Kidney glomerular epithelial cell (primary cell): ENCODE data around the gene VPS37D.
A peak's percentile ranks its signal among the peaks of the same experiment; 100 is the strongest.
"Not testable (repeated sequence)": the region's sequence is repeated elsewhere in the genome, so short reads cannot be mapped to it uniquely, and the experiment has no call there.

Source experiments
- DNase-seq: peaks from one replicate; lab custom pipeline; 2025; lab: John Stamatoyannopoulos, UW

Gene VPS37D

GRCh38 chr7:73667344-73668102 is at the start of gene VPS37D:
TSS of gene VPS37D (plus strand) at chr7:73667831. CDS start at chr7:73667959, 128 bp downstream.
- DNase-seq = peak; percentile 56

- DNase-seq = no peak
These were observed 49.1 kb upstream of the VPS37D start for GRCh38 chr7:73618538-73618937.

- DNase-seq = not testable (repeated sequence)
These were observed 48.2 kb upstream of the VPS37D start for GRCh38 chr7:73619394-73619793.

GRCh38 chr7:73621168-73622063 is 46.2 kb upstream of the VPS37D start:
- no peak for DNase-seq

GRCh38 chr7:73622527-73622908 is 45.1 kb upstream of the VPS37D start:
- no peak for DNase-seq

GRCh38 chr7:73622909-73623797 is 44.5 kb upstream of the VPS37D start:
- DNase-seq = no peak

GRCh38 chr7:73623798-73624668 is 43.6 kb upstream of the VPS37D start, which contains the start of gene MLXIPL:
TSS of gene MLXIPL (minus strand) at chr7:73624522. CDS start at chr7:73624492, 30 bp downstream.
- DNase-seq = no peak

- no peak for DNase-seq
These were observed 43.0 kb upstream of the VPS37D start for GRCh38 chr7:73624669-73625001.

- no peak for DNase-seq
These were observed 42.4 kb upstream of the VPS37D start for GRCh38 chr7:73625276-73625675.

- DNase-seq = no peak
These were observed 40.8 kb upstream of the VPS37D start for GRCh38 chr7:73626814-73627213.

- no peak for DNase-seq
These were observed 39.1 kb upstream of the VPS37D start for GRCh38 chr7:73628504-73628903.

GRCh38 chr7:73631558-73631957 is 36.1 kb upstream of the VPS37D start:
- DNase-seq = no peak

- DNase-seq = no peak
These were observed 34.3 kb upstream of the VPS37D start for GRCh38 chr7:73633323-73633722.

- DNase-seq = no peak
These were observed 33.8 kb upstream of the VPS37D start for GRCh38 chr7:73633844-73634243.

GRCh38 chr7:73635428-73636200 is 32.0 kb upstream of the VPS37D start:
- no peak for DNase-seq

GRCh38 chr7:73638911-73639310 is 28.7 kb upstream of the VPS37D start:
- no peak for DNase-seq

GRCh38 chr7:73642834-73643233 is 24.8 kb upstream of the VPS37D start:
- DNase-seq = no peak

- DNase-seq = no peak
These were observed 22.8 kb upstream of the VPS37D start for GRCh38 chr7:73644688-73645286.

- DNase-seq = no peak
These were observed 21.9 kb upstream of the VPS37D start for GRCh38 chr7:73645643-73646174.
